Keratinocyte (primary cell): ENCODE measurements around the gene CPPED1. TPM values are rescaled to one million over a fixed set of nuclear protein-coding genes. Genes with fewer than 3 reads are reported as not detected.

Experiments used
- DNase-seq: peaks from one replicate; pipeline ENCODE4 v3.0.0-alpha.2; 2011; ENCODE audit warnings: low read depth, missing footprints, low spot score
- FAIRE-seq: peaks from 2 replicates; lab custom pipeline; 2011; peaks lifted over from hg19 to GRCh38; lab: Jason Lieb, UNC
- H2AFZ ChIP-seq: 2 replicates; pipeline ENCODE4 v1.6.0; 2012; ENCODE audit warnings: low read length, control low read depth, inconsistent platforms; ENCODE audit not compliant: control insufficient read depth
- H3K27ac ChIP-seq: 2 replicates; pipeline ENCODE4 v1.5.1; 2011; ENCODE audit warnings: low read length; ENCODE audit not compliant: control insufficient read depth, insufficient read depth
- H3K27me3 ChIP-seq: 3 replicates; pipeline ENCODE4 v1.6.0; 2011; ENCODE audit warnings: low read length; ENCODE audit not compliant: control insufficient read depth, insufficient read depth; ENCODE audit errors: extremely low read depth
- H3K36me3 ChIP-seq, 2 experiments: 2 replicates in 1 of 2; 3 replicates in 1 of 2; pipeline ENCODE4 v1.5.1; 2011; ENCODE audit warnings: low read length in 2 of 2, mild to moderate bottlenecking in 1 of 2; ENCODE audit not compliant: control insufficient read depth in 2 of 2, insufficient read depth in 2 of 2; ENCODE audit errors: extremely low read depth in 1 of 2
- H3K4me1 ChIP-seq: 3 replicates; pipeline ENCODE4 v1.5.1; 2011; ENCODE audit warnings: low read length; ENCODE audit not compliant: control insufficient read depth, insufficient read depth; ENCODE audit errors: extremely low read depth
- H3K4me2 ChIP-seq: 3 replicates; pipeline ENCODE4 v1.6.0; 2011; ENCODE audit warnings: low read depth, low read length; ENCODE audit not compliant: control insufficient read depth, insufficient read depth; ENCODE audit errors: extremely low read depth
- H3K4me3 ChIP-seq, 3 experiments: fragments of 200-600 bp in 1 of 3; sonication (generic) in 1 of 3; 2 replicates in 2 of 3; 3 replicates in 1 of 3; pipeline ENCODE4 v1.5.1; 2011 to 2016; ENCODE audit warnings: low read length in 3 of 3, mild to moderate bottlenecking in 3 of 3, control low read depth in 2 of 3, inconsistent platforms in 1 of 3, low read depth in 1 of 3, mixed read lengths in 1 of 3, mixed run types in 1 of 3, moderate library complexity in 1 of 3; ENCODE audit not compliant: control insufficient read depth in 2 of 3, insufficient read depth in 2 of 3; ENCODE audit errors: extremely low read depth in 1 of 3
- H3K79me2 ChIP-seq: 2 replicates; pipeline ENCODE4 v1.6.0; 2012; ENCODE audit warnings: low read length; ENCODE audit not compliant: control insufficient read depth, insufficient read depth
- H3K9ac ChIP-seq: 3 replicates; pipeline ENCODE4 v1.6.0; 2011; ENCODE audit warnings: low read length; ENCODE audit not compliant: control insufficient read depth, insufficient read depth; ENCODE audit errors: extremely low read depth
- H3K9me1 ChIP-seq: 3 replicates; pipeline ENCODE4 v1.6.0; 2011; ENCODE audit warnings: low read length; ENCODE audit not compliant: control insufficient read depth, insufficient read depth; ENCODE audit errors: extremely low read depth
- H3K9me3 ChIP-seq: 2 replicates; pipeline ENCODE4 v1.5.1; 2012; ENCODE audit warnings: low read depth, low read length; ENCODE audit not compliant: control insufficient read depth
- H4K20me1 ChIP-seq: 3 replicates; pipeline ENCODE4 v1.6.0; 2011; ENCODE audit warnings: low read length; ENCODE audit not compliant: control insufficient read depth, insufficient read depth; ENCODE audit errors: extremely low read depth
- CTCF ChIP-seq, 3 experiments: IDR thresholded peaks in 1 of 3; conservative IDR thresholded peaks in 1 of 3; optimal IDR thresholded peaks in 1 of 3; 2 replicates in 2 of 3; 3 replicates in 1 of 3; pipeline versions ENCODE3 to v1.5.1; 2011; ENCODE audit warnings: low read length in 3 of 3, mild to moderate bottlenecking in 3 of 3, moderate library complexity in 2 of 3, control low read depth in 1 of 3, inconsistent platforms in 1 of 3; ENCODE audit not compliant: insufficient read depth in 2 of 3; ENCODE audit errors: extremely low read depth in 1 of 3
- EZH2 ChIP-seq: IDR thresholded peaks from one replicate; pipeline ENCODE4 v1.6.1; 2012; ENCODE audit warnings: inconsistent platforms, mild to moderate bottlenecking, low read length, moderate library complexity
- dilution Hi-C: fragments of 300-500 bp; cut with MboI; formaldehyde crosslinking; loops from one replicate; pipeline ENCODE4 v1.7.0; 2020; ENCODE audit warnings: low sequenced_read_pairs; ENCODE audit not compliant: extremely low pct_ligation_motif_present
- polyA plus RNA-seq, 5 experiments: library from polyadenylated mRNA; depleted of rRNA in 3 of 5; stranded (reverse) in 3 of 5; stranded (forward) in 1 of 5; unstranded in 1 of 5; fragments of >200 nt; gene quantifications; 1 replicate in 1 of 5; 2 replicates in 3 of 5; 3 replicates in 1 of 5; pipeline versions ENCODE4 v1.2.1 to v1.2.3, GENCODE V29; 2011 to 2012; ENCODE audit warnings: missing spikeins in 2 of 5, low read depth in 1 of 5, low replicate concordance in 1 of 5

CPPED1 gene
- polyA plus RNA-seq, 1 donor (not counting 4 experiments of a cell fraction or from before 2014, with no cell fraction given) = 14.4 TPM

GRCh38 chr16:12658506-12658905 is 145.2 kb downstream of the CPPED1 start:
- no peak for TF ChIP-seq EZH2
- no peak for TF ChIP-seq CTCF (optimal IDR thresholded peaks at IDR 0.05 in 1 of 3, IDR thresholded peaks at IDR 0.05 in 1 of 3, conservative IDR thresholded peaks at IDR 0.05 in 1 of 3; ENCODE audit: extremely low read depth in 1 of 3, insufficient read depth in 2 of 3, low read length in 3 of 3)
- Histone ChIP-seq H3K4me2 (no peak overlapping the region), H3K9me3 (no peaks in the 10 kb centered on the region), H3K27me3 (no peaks in the 10 kb centered on the region), H4K20me1 (no peaks in the 10 kb centered on the region), H2AFZ (no peak overlapping the region), H3K4me1 (no peaks in the 10 kb centered on the region), H3K9me1 (no peaks in the 10 kb centered on the region), H3K79me2 (no peaks in the 10 kb centered on the region), H3K9ac (no peak overlapping the region), H3K27ac (no peak overlapping the region), H3K36me3 (peaks cover 0 to 1% of the 10 kb centered on the region in 2 experiments), H3K4me3 (no peak overlapping the region)
- no peak for DNase-seq
- no peak for FAIRE-seq
- dilution Hi-C loops = no loop called here

GRCh38 chr16:12655537-12655936 is 148.2 kb downstream of the CPPED1 start:
- DNase-seq (no peak), FAIRE-seq (no peak)
- H3K4me3 ChIP-seq = no peak overlapping the region
- no peaks in the 10 kb centered on the region for H3K79me2 ChIP-seq
- dilution Hi-C loops = no loop called here
- H3K27ac ChIP-seq = no peak overlapping the region
- no peak overlapping the region for H2AFZ ChIP-seq
- no peaks in the 10 kb centered on the region for H3K9me3 ChIP-seq
- H3K4me2 ChIP-seq = no peak overlapping the region
- no peaks in the 10 kb centered on the region for H3K27me3 ChIP-seq
- H3K9ac ChIP-seq = no peak overlapping the region
- H3K4me1 ChIP-seq = no peaks in the 10 kb centered on the region
- H4K20me1 ChIP-seq = no peaks in the 10 kb centered on the region
- TF ChIP-seq EZH2 (no peak), CTCF (optimal IDR thresholded peaks at IDR 0.05 in 1 of 3, IDR thresholded peaks at IDR 0.05 in 1 of 3, conservative IDR thresholded peaks at IDR 0.05 in 1 of 3; ENCODE audit: extremely low read depth in 1 of 3, insufficient read depth in 2 of 3, low read length in 3 of 3) (no peak)
- no peaks in the 10 kb centered on the region for H3K36me3 ChIP-seq
- H3K9me1 ChIP-seq = no peaks in the 10 kb centered on the region
